ENCODE measurements around the gene ACAD9. TPM values are rescaled to one million over a fixed set of nuclear protein-coding genes. Genes with fewer than 3 reads are reported as not detected.

The ACAD9 gene
- polyA plus RNA-seq, 1 of the 3 experiments (the other 2 are of a cell fraction) = 41.9 TPM

- H3F3A ChIP-seq (replicated peaks; ENCODE audit: insufficient read depth) = no peaks in the 10 kb centered on the region
Measured at GRCh38 chr3:128906804-128907525, 27.5 kb downstream of the ACAD9 start.

More at GRCh38 chr3:128906804-128907525, 27.5 kb downstream of the ACAD9 start:
- H3K27me3 ChIP-seq (ENCODE audit: insufficient read depth) = no peaks in the 10 kb centered on the region
- ChIA-PET POLR2A (no interaction called here), CTCF (interaction anchor here (1.9 kb wide), 1 partner anchor 290 kb away, joined by 5 read pairs; no protein-coding TSS in a partner anchor)
- peaks cover 13 to 77% of the 10 kb centered on the region in 2 experiments for H3K36me3 ChIP-seq (replicated peaks in 1 of 2; ENCODE audit: control insufficient read depth in 1 of 2, insufficient read depth in 2 of 2, low read length in 1 of 2)
- H3K9me2 ChIP-seq = no peaks in the 10 kb centered on the region
- no peaks in the 10 kb centered on the region for H3K79me2 ChIP-seq (ENCODE audit: insufficient read depth)
- no peak for DNase-seq
- no peaks in the 10 kb centered on the region for H4K20me1 ChIP-seq (ENCODE audit: insufficient read depth)
- TF ChIP-seq USF1 (IDR thresholded peaks at IDR 0.05; ENCODE audit: borderline replicate concordance, low read depth) (no peak), FOXJ3 (CRISPR knock-in tag; IDR thresholded peaks at IDR 0.05) (no peak), NRF1 (IDR thresholded peaks at IDR 0.05; ENCODE audit: low read depth, low read length) (no peak), JUND (IDR thresholded peaks at IDR 0.05) (no peak), SIN3A (IDR thresholded peaks at IDR 0.05; ENCODE audit: borderline replicate concordance, low read depth, low read length) (no peak), TAF1 (IDR thresholded peaks at IDR 0.05; ENCODE audit: borderline replicate concordance, low read depth, low read length) (no peak), MAX (IDR thresholded peaks at IDR 0.05; ENCODE audit: low read depth) (no peak), RFX5 (IDR thresholded peaks at IDR 0.05; ENCODE audit: low read length) (no peak), MXI1 (IDR thresholded peaks at IDR 0.05; ENCODE audit: low read depth, low read length) (no peak), CTCF (IDR thresholded peaks at IDR 0.05) (no peak), ZBTB33 (IDR thresholded peaks at IDR 0.05; ENCODE audit: borderline replicate concordance, low read depth) (no peak)
- no peak overlapping the region for H3K9ac ChIP-seq
- no peak overlapping the region for H2AFZ ChIP-seq (ENCODE audit: low read depth)
- no peak overlapping the region for H3K4me2 ChIP-seq
- H3K27ac ChIP-seq (ENCODE audit: low read depth in 2 of 2, low read length in 1 of 2) = no peak overlapping the region
- H3K9me3 ChIP-seq = no peaks in the 10 kb centered on the region
- H3K4me1 ChIP-seq (ENCODE audit: control insufficient read depth in 1 of 2, insufficient read depth in 2 of 2, low read depth in 1 of 2, low read length in 1 of 2) = no peaks in the 10 kb centered on the region
- WGBS (ENCODE audit: low lambda C conversion rate) = 75% methylated on average over 4 of the region's 7 CpGs
- no peak overlapping the region for H3K4me3 ChIP-seq (ENCODE audit: low read depth in 2 of 2, low read length in 1 of 2)

Measured in SK-N-SH (cell line).